Activated CD4-positive, alpha-beta T cell treated with anti-CD3 and anti-CD28 coated beads, Interleukin-2, Interleukin-6, amounts not matched to agents 100 ng/mL and 50 ng/mL, durations not matched to agents 16 hours and 8 hours (primary cell): ENCODE measurements around the gene COPA.

ENCODE experiments used
- DNase-seq: peaks from one replicate; pipeline ENCODE4 v3.0.0-alpha.2; 2020

Gene COPA

GRCh38 chr1:160261893-160262794 lies 80.9 kb downstream of the COPA start, which contains the start of gene DCAF8:
Gene DCAF8 (minus strand): TSS chr1:160262549. CDS start chr1:160244008, 18,541 bp downstream.
- DNase-seq, result peak; percentile 99

DNA sequence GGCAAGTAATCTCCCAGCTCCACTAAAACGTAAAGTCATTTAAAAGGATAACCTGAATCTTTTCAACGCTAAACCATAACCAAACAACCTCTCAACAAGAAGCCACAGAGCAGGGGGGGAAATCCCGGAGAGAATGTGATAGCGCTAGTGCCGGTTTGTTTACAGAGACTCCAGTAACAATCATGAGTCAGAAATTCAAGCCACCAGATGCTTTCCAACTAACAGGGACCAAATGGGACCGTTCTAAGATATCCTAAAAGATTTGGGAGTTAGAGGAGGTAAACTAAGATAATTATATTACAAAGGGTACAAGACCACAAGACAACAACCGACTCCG lies 81.5 kb downstream of the COPA start:
- peak; percentile 83 for DNase-seq

GRCh38 chr1:160260406-160261382 lies 82.4 kb downstream of the COPA start:
- no peak for DNase-seq

GRCh38 chr1:160258177-160258798 lies 84.8 kb downstream of the COPA start:
- no peak for DNase-seq

DNA sequence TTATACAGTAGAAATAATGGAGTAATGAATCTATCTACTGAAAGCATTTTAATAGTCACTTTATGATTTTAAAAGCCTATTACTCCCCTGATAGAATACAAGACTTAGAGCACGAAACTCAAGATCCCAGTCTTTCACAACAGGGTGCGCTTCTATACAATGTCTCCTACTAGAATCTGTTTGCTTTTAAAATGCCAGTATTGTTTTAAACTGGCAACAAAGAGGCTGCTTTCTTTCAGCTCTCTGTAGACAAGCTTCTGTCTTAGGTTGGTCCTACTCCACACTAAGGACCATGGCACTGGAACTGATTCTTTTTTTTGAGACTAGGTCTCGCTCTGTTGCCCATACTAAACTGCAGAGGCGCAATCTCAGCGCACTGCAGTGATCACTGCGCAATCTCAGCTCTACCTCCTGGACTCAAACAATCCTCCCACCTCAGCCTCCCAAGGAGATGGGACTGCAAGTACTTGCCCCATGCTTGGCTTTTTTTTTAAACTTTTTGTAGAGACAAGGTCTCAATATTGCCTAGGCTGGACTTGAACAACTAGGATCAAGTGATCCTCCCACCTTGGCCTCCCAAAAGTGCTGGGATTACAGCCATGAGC lies 85.5 kb downstream of the COPA start:
- DNase-seq, result no peak

- DNase-seq, result peak; percentile 29
These were observed 86.5 kb downstream of the COPA start for GRCh38 chr1:160256396-160257046.

GRCh38 chr1:160255781-160256300 lies 87.2 kb downstream of the COPA start:
- no peak for DNase-seq

DNA sequence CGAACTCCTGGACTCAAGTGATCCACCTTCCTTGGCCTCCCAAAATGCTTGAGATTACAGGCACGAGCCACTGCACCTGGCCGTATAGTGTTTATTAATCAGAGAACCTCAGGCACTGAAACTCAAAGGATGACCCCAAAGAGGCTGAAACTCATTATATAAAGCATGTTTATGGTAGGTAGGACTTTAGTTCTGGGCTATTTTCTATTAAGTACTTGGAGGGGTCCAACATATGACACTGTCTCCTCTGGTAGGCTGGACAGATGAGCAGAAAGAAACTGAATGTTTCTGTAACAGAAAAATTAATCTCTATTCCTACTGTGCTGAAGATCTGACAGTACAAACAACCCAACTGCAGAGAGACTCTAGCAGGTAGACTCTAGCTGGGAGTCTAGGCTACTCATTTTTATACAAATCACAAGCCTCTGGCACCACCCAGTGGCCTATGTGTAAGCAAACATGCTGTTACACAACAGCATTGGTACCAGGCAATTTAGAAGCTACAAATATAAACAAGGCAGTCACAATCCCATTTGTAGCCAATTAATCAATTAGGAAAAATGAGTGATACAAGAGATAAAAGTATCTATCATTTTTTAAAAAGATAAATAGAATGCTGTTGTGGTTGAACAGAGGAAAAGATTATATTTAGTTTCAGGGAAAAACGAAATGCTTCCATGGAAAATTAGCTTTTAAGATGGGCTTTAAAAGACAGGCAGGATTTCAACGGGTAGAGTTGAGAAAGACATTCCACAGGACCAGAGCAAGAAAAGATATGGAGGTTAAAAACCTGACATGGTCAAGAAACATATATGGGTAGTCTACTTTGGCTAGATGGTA lies 91.1 kb downstream of the COPA start:
- DNase-seq, result peak; percentile 67

- DNase-seq, result no peak
These were observed 92.0 kb downstream of the COPA start for GRCh38 chr1:160251011-160251410.

- no peak for DNase-seq
These were observed 96.0 kb downstream of the COPA start for GRCh38 chr1:160247053-160247452.

DNA sequence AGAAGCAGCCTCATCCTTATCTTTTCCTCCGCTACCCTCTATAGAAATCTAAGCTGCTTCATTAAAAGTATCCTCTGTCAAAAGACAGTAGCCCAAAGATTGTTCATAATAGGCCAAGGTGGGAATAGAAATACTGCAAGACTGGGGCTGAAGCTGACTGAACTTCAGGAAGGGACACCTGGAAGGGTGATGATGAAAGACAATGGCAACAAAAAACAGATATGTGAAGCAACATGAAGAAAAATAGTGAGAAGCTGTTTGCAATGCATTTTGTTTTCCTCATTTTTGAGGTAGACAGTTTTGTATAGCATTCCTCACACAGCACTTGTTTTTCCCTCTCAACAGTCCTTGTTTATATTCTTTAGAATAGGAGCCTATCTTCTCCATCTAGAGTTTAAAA lies 97.6 kb downstream of the COPA start:
- no peak for DNase-seq

DNA sequence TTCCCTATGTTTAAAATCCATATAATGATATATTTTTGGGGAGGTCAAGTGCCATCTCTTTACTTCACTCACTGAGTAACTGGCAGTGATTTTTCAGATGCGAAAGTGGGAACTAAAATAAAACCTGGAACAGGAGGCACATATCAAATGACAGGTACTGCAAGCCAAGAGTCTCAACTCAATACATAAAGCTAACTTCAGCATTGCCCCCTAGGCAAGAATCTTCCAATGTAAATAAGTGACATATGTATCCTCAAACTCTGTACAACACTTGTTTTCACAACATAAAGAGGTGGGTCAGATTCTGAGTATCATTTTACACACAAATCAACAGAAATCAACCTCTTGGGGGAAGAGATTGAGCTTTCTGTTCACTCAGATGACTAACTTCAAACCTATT lies 98.8 kb downstream of the COPA start:
- no peak for DNase-seq

DNA sequence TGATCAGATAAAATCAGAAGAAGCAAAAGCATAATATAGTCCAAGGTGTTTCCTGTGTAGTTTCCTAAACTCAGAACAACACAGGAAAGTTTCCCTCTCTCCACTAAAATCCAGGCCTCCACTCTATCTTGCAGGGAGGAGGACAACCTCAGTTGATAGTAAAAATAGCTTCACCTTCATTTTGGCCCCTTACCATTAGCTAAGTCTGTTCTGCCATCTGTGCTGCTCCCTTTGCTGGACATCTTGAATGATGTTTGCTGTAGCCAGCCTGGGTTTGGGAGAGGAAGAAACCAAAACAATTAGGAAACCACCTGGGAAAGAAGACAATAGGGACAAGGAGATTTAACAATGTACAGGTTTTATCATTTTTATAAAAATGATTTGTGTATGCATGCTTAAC lies 99.3 kb downstream of the COPA start:
- no peak for DNase-seq

DNA sequence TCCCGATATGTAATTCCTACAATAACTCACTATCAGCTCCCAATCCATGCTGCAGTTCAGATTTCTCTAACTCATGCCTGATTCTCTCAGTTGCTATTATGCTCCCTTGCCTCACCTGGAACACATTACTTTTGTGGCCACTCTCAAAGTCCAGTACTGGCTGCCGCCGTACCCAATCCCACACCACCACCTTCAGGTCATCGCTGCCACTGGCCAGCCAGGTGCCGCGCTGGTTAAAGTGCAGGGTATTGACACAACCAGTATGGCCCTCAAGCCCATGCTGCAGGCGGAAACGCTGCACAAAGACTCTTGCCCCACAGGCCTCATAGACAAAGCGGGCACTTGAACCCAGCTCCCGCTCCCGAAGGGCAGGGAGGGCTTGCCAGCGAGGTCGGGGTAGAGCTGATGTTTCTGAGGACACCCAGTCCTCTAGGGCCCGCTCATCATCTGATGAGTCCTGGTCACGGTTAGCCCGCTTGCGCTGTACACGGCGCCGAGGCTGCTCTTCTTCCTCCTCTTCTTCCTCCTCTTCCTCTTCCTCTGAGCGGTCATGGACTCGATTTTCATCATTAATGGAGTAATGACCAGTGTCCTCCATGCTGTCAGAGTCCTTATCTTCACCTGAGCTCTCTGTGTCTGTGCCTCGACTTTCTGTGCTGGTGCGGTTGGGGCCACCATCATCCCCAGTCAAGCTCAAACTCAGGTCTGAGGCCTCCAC lies 103.3 kb downstream of the COPA start:
- no peak for DNase-seq
